DND-41 (cell line): ENCODE results near the gene COG6.

Experiments
- CTCF ChIP-seq: IDR thresholded peaks from 2 replicates; pipeline ENCODE4 v1.5.1; 2012; ENCODE audit warnings: borderline replicate concordance, low read length, moderate library complexity, mild to moderate bottlenecking; ENCODE audit not compliant: poor library complexity, severe bottlenecking; ENCODE audit errors: extremely low read depth
- EZH2 ChIP-seq: IDR thresholded peaks from 3 replicates; pipeline ENCODE4 v1.6.1; 2012; ENCODE audit warnings: borderline replicate concordance, low read depth, mild to moderate bottlenecking, moderate library complexity, low read length, inconsistent platforms; ENCODE audit not compliant: severe bottlenecking

- TF ChIP-seq CTCF: no peak
- TF ChIP-seq EZH2: no peak
These were observed 8.0 kb downstream of the COG6 start for GRCh38 chr13:39663508-39663907.
